Measurements from ENCODE around the gene PPFIBP1. TPM values are rescaled to one million over a fixed set of nuclear protein-coding genes. Genes with fewer than 3 reads are reported as not detected.

PPFIBP1 gene
- total and polyA plus RNA-seq, 2 of the 13 experiments (the other 11 are each of a cell fraction or from before 2014, with no cell fraction given) = 16.2 to 21.8 TPM

GRCh38 chr12:27500546-27500945, 23.5 kb upstream of the PPFIBP1 start:
- H3K9me3 ChIP-seq (ENCODE audit: low read length) = no peaks in the 10 kb centered on the region
- no peak overlapping the region for H3K27ac ChIP-seq (ENCODE audit: extremely low read length, insufficient read depth, low read length)
- H3K4me1 ChIP-seq (ENCODE audit: insufficient read depth, low read length) = no peaks in the 10 kb centered on the region
- no peak overlapping the region for H3K9ac ChIP-seq (ENCODE audit: insufficient read depth, low read depth, low read length)
- no peak overlapping the region for H3K4me3 ChIP-seq (replicated peaks in 1 of 3; ENCODE audit: insufficient read depth in 1 of 3, low read depth in 2 of 3, low read length in 3 of 3)
- no peak overlapping the region for H2AFZ ChIP-seq (ENCODE audit: low read length)
- in situ Hi-C loops (cut with HindIII; ENCODE audit: extremely low pct_ligation_motif_present, low pct_unique_long_range_greater_than_20kb) = no loop called here
- TF ChIP-seq CERS6 (CRISPR knock-in tag; IDR thresholded peaks at IDR 0.05) = no peak
- TF ChIP-seq ZNF740 (CRISPR knock-in tag; IDR thresholded peaks at IDR 0.05) = no peak
- WGBS (ENCODE audit: low lambda C conversion rate) = 4% methylated on average over 3 of the region's 3 CpGs
- POLR2A ChIA-PET = no interaction called here
- CTCF ChIA-PET (ENCODE audit: low intra/inter-chr PET ratio, low total read pairs) = no interaction called here
- H3K79me2 ChIP-seq (ENCODE audit: insufficient read depth, low read length) = no peaks in the 10 kb centered on the region
- no TSS peak for BruUV-seq (replicated peaks)
- H3K27me3 ChIP-seq (ENCODE audit: control insufficient read depth in 1 of 2, insufficient read depth in 2 of 2, low read length in 2 of 2) = no peaks in the 10 kb centered on the region; a peak in 1 of 5 replicates
- no peaks in the 10 kb centered on the region for H4K20me1 ChIP-seq (ENCODE audit: insufficient read depth, low read length)
- no peak for DNase-seq (ENCODE audit: low spot score)
- no peak overlapping the region for H3K4me2 ChIP-seq (ENCODE audit: low read depth, low read length)
- no peak for ATAC-seq
- intact Hi-C loops (cut with micrococcal nuclease; ENCODE audit: unreplicated experiment) = no loop called here
- H3K36me3 ChIP-seq (replicated peaks in 1 of 2; ENCODE audit: control insufficient read depth in 1 of 2, insufficient read depth in 2 of 2, low read length in 2 of 2) = no peaks in the 10 kb centered on the region
- FAIRE-seq = no peak

- Histone ChIP-seq H3K4me2 (ENCODE audit: low read depth, low read length) (no peak overlapping the region), H2AFZ (ENCODE audit: low read length) (no peak overlapping the region), H3K27me3 (ENCODE audit: control insufficient read depth in 1 of 2, insufficient read depth in 2 of 2, low read length in 2 of 2) (no peaks in the 10 kb centered on the region; a peak in 1 of 5 replicates), H4K20me1 (ENCODE audit: insufficient read depth, low read length) (no peaks in the 10 kb centered on the region), H3K9me3 (ENCODE audit: low read length) (no peaks in the 10 kb centered on the region), H3K4me1 (ENCODE audit: insufficient read depth, low read length) (no peaks in the 10 kb centered on the region), H3K27ac (ENCODE audit: extremely low read length, insufficient read depth, low read length) (no peak overlapping the region), H3K9ac (ENCODE audit: insufficient read depth, low read depth, low read length) (no peak overlapping the region), H3K79me2 (ENCODE audit: insufficient read depth, low read length) (no peaks in the 10 kb centered on the region), H3K4me3 (replicated peaks in 1 of 3; ENCODE audit: insufficient read depth in 1 of 3, low read depth in 2 of 3, low read length in 3 of 3) (no peak overlapping the region), H3K36me3 (replicated peaks in 1 of 2; ENCODE audit: control insufficient read depth in 1 of 2, insufficient read depth in 2 of 2, low read length in 2 of 2) (no peaks in the 10 kb centered on the region)
- WGBS (ENCODE audit: low lambda C conversion rate) = 78% methylated on average over 6 of the region's 6 CpGs
- ChIA-PET POLR2A (no interaction called here), CTCF (ENCODE audit: low intra/inter-chr PET ratio, low total read pairs) (no interaction called here)
- no peak for DNase-seq (ENCODE audit: low spot score)
- FAIRE-seq = no peak
- intact Hi-C loops (cut with micrococcal nuclease; ENCODE audit: unreplicated experiment) = no loop called here
- in situ Hi-C loops (cut with HindIII; ENCODE audit: extremely low pct_ligation_motif_present, low pct_unique_long_range_greater_than_20kb) = no loop called here
- no TSS peak for BruUV-seq (replicated peaks)
- no peak for ATAC-seq
- TF ChIP-seq FUBP1 (CRISPR knock-in tag; IDR thresholded peaks at IDR 0.05; ENCODE audit: borderline replicate concordance) (no peak), ZNF281 (CRISPR knock-in tag; IDR thresholded peaks at IDR 0.05; ENCODE audit: borderline replicate concordance) (no peak), RORA (CRISPR knock-in tag; IDR thresholded peaks at IDR 0.05) (no peak), ZNF44 (CRISPR knock-in tag; IDR thresholded peaks at IDR 0.05) (no peak), DMAP1 (CRISPR knock-in tag; IDR thresholded peaks at IDR 0.05) (no peak), MTERF4 (CRISPR knock-in tag; IDR thresholded peaks at IDR 0.05) (no peak)
Measured at GRCh38 chr12:27502021-27502435, 22.0 kb upstream of the PPFIBP1 start.
